Cardiac muscle cell (in vitro differentiated cells and primary cell): ENCODE results near the gene ARHGAP26. TPM values are rescaled to one million over a fixed set of nuclear protein-coding genes. Genes with fewer than 3 reads are reported as not detected.

Experiments
- DNase-seq, 2 donors: peaks; one replicate each; pipeline versions ENCODE4 v3.0.0 to v3.0.0-alpha.2; 2010 to 2017; ENCODE audit warnings: low read depth in 1 of 2, low spot score in 1 of 2
- H3K27ac ChIP-seq: fragments of 200-600 bp; sonication (generic); 2 replicates; pipeline ENCODE4 v1.5.1; 2016
- H3K27me3 ChIP-seq: fragments of 200-600 bp; sonication (generic); 2 replicates; pipeline ENCODE4 v1.6.0; 2016; ENCODE audit warnings: control low read depth
- H3K36me3 ChIP-seq: fragments of 200-600 bp; sonication (generic); 2 replicates; pipeline ENCODE4 v1.5.1; 2016; ENCODE audit warnings: control low read depth
- H3K4me1 ChIP-seq: fragments of 200-600 bp; sonication (generic); 2 replicates; pipeline ENCODE4 v1.8.1; 2017; ENCODE audit warnings: low read depth, mild to moderate bottlenecking, mixed run types
- H3K4me3 ChIP-seq: fragments of 200-600 bp; sonication (generic); 2 replicates; pipeline ENCODE4 v1.5.1; 2016; ENCODE audit warnings: mild to moderate bottlenecking
- H3K9me3 ChIP-seq: fragments of 200-600 bp; sonication (generic); 2 replicates; pipeline ENCODE4 v1.5.1; 2017; ENCODE audit warnings: low read depth, mild to moderate bottlenecking, control low read depth
- CTCF ChIP-seq: IDR thresholded peaks from 2 replicates; pipeline ENCODE4 v1.5.1; 2012; ENCODE audit warnings: low read depth, mild to moderate bottlenecking, low read length
- polyA plus RNA-seq: library from polyadenylated mRNA; unstranded; fragments of >200 nt; fragmentation: Nextera tagmentation; extraction: Ambion mirVana; gene quantifications from 2 replicates; pipeline ENCODE4 v1.2.1, GENCODE V29; 2016
- total RNA-seq: library from RNA; depleted of rRNA; stranded (reverse); fragments of >200 nt; gene quantifications from 2 replicates; pipeline ENCODE4 v1.2.3, GENCODE V29; 2016

ARHGAP26 gene
- total and polyA plus RNA-seq, 2 experiments from 2014 or later, result 12.7 to 16.2 TPM

- Histone ChIP-seq H3K36me3 (no peaks in the 10 kb centered on the region), H3K4me3 (no peak overlapping the region), H3K27ac (no peak overlapping the region), H3K27me3 (no peaks in the 10 kb centered on the region), H3K4me1 (peaks cover 13% of the 10 kb centered on the region), H3K9me3 (no peaks in the 10 kb centered on the region)
- peak; percentile 78 for TF ChIP-seq CTCF
- peak; percentile 57 to 79 for DNase-seq
Observed at GRCh38 chr5:143016777-143017516, 246.8 kb downstream of the ARHGAP26 start.

DNA sequence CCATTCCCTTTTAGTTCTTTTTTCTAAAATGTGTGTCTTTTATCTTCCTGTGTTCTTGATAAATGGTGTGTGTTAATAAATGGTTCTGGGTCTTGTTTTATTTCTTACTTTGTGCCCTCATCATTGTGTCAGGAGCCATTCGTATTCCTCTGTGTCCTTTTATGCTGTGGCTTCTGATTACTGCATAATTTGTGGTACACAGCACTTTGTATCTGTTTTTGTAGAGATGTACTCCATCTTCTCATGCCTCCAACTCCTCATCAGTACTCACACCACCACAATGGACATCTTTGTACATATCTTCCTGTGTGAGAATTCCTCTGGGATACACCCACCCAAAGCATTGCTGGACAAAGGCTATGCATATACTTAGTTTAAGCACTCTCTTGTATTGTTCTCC, 247.4 kb downstream of the ARHGAP26 start:
- Histone ChIP-seq H3K27me3 (no peaks in the 10 kb centered on the region), H3K4me1 (peaks cover 13% of the 10 kb centered on the region), H3K9me3 (no peaks in the 10 kb centered on the region), H3K4me3 (no peak overlapping the region), H3K36me3 (no peaks in the 10 kb centered on the region), H3K27ac (no peak overlapping the region)
- no peak for TF ChIP-seq CTCF
- no peak for DNase-seq

GRCh38 chr5:143017992-143018391, 247.8 kb downstream of the ARHGAP26 start:
- DNase-seq, result no peak
- no peak overlapping the region for H3K27ac ChIP-seq
- peaks cover 13% of the 10 kb centered on the region for H3K4me1 ChIP-seq
- no peaks in the 10 kb centered on the region for H3K9me3 ChIP-seq
- H3K36me3 ChIP-seq, result no peaks in the 10 kb centered on the region
- no peak for TF ChIP-seq CTCF
- no peaks in the 10 kb centered on the region for H3K27me3 ChIP-seq
- H3K4me3 ChIP-seq, result no peak overlapping the region

- no peak for DNase-seq
- TF ChIP-seq CTCF, result no peak
- no peaks in the 10 kb centered on the region for H3K9me3 ChIP-seq
- peaks cover 23% of the 10 kb centered on the region for H3K4me1 ChIP-seq
- H3K27ac ChIP-seq, result peak overlapping the region; percentile 67
- no peaks in the 10 kb centered on the region for H3K27me3 ChIP-seq
- H3K36me3 ChIP-seq, result no peaks in the 10 kb centered on the region
- H3K4me3 ChIP-seq, result no peak overlapping the region
Observed at GRCh38 chr5:143019157-143019556, 249.0 kb downstream of the ARHGAP26 start.

DNA sequence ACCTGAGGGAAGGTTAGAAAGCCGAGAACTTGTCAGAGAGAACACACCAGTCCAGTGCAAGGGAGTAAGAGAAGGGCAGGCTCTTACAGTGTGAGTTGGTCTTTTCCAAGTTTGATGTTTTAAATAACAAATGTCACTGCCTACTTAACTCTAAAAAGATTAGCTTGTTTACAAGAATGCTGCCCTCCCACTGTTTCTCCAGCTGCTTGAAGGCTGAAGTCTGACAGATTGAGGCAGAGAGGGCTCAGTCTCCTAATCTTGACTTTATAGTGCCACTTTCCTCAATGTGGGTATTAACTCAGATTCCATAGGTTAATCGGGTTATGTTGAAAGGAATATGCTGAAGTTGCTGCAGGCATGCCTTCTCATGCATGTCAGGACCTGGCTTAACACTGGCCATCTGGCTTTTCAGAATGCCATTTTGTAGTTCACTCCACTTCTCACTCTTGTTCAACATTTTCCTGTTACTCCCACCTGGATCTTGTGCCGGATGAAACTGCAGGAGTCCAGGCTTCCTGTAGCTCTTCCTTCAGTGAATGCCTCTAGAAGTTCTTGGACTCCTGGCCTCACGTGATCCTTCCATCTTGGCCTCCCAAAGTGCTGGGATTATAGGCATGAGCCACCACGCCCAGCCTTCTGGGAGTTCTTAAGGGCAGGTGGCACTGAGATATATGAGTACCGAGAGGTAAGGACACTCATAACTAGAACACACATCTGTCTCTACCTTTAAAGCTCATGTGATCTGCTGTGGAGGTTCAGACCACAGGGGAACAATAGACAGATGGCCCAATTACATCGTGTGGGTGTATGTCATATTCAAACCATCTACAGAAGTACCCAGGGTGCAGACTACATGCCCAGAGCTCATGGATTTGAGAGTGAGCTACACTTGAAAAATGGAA, 249.7 kb downstream of the ARHGAP26 start:
- peak in 1 of 2 donors; percentile 46 for DNase-seq

More for the DNA sequence above, 249.7 kb downstream of the ARHGAP26 start:
- Histone ChIP-seq H3K27ac (peak overlapping the region; percentile 67), H3K9me3 (no peaks in the 10 kb centered on the region), H3K4me1 (peaks cover 23% of the 10 kb centered on the region), H3K36me3 (no peaks in the 10 kb centered on the region), H3K4me3 (no peak overlapping the region), H3K27me3 (no peaks in the 10 kb centered on the region)
- TF ChIP-seq CTCF, result no peak
